Activated T-helper 9 cell treated with anti-CD3 and anti-CD28 coated beads, Interleukin-2, amount 50 U/mL, for 16 hours (primary cell): Measurements from ENCODE around the gene WDR46.

ENCODE experiments used
- DNase-seq: peaks from one replicate; pipeline ENCODE4 v3.0.0-alpha.2; 2020; ENCODE audit warnings: low read depth

Gene WDR46

GRCh38 chr6:33313709-33314514, 24.9 kb upstream of the WDR46 start, which contains the start of gene TAPBP:
Gene TAPBP, minus strand, starts transcription at chr6:33314078. Its CDS starts 37 bp downstream, at chr6:33314041.
- peak; percentile 79 for DNase-seq

GRCh38 chr6:33313105-33313708, 24.2 kb upstream of the WDR46 start:
- DNase-seq = peak; percentile 36

DNA sequence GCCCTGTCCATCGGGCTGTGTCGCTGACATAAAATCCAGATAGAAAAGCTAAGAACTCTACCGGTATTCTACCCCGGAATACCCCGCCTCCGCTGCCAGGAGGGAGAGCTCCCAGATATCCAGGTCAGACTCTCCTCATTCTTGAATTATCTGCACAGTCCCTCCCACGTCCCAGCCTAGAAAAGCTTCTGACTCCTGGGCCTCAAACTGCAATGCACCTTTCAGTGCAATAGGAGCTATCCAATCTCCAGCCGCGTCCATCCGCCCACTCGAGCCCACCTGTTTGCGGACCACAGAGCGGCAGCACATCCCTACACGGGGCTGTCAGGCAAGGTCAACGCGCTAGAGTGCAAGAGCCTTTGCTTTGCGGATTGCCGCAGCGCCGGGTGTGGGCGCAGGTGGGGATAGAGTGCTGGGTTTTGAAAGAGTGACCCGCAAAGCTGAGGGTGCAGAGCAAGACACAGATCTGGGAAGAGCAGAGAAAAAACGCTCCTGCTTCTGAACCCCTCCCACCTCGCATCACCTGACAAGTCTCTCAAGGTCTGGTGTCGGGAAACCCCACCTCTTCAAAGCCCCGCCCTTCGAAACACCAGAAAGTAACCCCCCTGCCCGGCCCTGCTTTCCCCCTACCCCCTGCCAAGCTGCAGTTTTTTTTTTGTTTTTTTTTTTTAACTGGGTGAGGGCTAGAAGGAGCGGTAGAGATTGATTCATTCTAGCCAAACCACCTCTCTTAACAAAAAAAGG, 23.5 kb upstream of the WDR46 start:
- peak; percentile 76 for DNase-seq

- no peak for DNase-seq
These were observed 17.3 kb upstream of the WDR46 start for GRCh38 chr6:33306356-33306755.

DNA sequence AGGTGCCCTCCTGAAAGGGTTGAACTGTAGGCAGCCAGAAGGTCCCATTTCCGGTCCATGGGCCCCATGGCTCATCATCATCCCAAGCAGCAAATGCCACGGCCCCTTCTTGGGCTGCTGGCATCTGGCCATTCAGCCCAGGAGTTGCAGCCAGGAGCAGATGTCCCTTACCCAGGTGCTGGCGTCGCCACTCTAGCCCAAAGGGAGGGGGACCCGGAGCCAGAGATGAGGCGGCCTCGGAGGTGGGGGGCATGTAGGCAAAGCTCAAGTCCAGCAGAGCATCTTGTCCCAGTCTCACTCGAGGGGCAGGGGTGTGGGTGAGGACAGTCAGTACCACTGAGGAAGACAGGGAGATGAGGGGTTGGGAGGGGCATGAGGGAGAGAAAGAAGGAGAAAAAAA, 16.0 kb upstream of the WDR46 start:
- DNase-seq = no peak

DNA sequence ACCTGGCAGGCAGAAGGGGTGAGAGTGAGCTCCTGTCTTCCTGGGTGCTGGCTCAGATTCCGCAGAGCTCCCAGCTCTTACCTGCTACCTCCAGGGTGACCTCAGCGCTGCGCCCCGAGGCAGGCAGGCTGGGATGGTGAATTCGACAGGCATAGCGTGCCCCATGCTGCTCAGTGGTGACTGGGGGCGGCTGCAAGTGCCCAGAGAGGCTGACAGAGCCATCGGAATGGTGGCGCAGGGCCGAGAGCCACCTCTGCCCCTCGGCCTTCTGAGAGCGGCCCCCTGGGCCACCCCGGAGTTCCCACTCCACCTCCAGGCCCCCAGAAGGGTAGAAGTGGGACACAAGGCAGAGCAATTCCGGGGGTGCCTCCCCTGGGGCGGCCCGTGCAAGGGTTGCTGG, 15.2 kb upstream of the WDR46 start:
- no peak for DNase-seq

GRCh38 chr6:33301877-33302276, 12.8 kb upstream of the WDR46 start:
- no peak for DNase-seq

DNA sequence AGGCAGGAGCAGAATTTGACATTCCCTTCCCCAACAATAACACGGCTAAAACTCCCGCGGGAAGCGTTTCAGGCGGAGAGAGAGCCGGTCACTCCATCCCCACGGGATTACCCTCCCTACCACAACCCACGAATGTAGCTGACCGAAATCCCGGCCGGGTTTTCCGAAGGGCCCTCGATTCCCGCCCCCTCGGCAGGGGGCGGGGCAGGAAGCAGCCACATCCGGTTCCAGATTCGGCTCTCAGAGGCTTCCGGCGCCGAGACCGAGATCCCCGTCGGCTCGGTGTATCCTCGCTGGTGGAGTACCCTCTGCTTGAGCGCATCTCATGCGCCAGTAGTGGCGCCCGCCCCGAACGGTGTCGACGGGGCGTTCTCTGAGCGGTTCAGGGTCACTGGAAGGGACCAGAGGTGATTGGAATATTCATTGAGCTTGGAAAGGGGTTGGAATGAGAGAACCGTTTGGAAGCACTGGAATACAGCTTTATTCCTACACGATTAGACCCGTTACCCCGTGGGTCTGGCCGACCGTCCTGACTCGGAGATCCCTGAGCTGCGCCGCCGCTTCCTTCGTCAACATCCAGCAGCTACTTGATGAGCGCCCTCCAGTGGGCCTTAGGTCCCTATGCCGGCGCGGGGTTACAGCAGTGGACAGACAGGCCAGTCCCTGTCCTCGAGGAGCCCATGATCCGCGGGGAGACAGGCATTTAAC, 10.4 kb upstream of the WDR46 start:
- peak; percentile 91 for DNase-seq

DNA sequence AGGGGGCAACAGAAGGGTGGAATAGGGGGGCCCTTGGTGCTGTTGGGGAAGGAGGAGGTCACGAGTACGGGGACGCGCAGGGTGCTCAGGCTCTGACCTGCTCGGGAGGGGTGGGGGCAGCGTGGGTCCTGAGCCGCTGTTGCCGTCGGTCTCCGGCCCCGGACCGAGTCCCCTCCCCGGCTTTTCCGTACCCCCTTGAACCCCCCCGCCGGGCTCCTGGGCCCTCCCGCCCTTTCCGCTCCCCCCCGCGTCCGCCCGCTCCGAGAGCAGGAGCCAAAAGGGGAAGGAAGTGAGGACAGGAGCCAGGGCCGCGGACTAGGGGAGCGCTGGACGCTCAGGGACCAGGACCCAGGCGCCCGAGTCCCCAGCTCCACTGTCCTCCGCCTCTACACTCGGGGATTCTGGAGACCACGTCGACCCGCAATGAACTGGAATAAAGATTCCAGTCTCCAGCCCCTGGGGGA, 9.8 kb upstream of the WDR46 start, which contains the start of gene RGL2:
Gene RGL2, minus strand, starts transcription at position 170 of the 464 bp plus-strand sequence. CDS start 332 bp downstream, outside the sequence.
- peak; percentile 40 for DNase-seq

DNA sequence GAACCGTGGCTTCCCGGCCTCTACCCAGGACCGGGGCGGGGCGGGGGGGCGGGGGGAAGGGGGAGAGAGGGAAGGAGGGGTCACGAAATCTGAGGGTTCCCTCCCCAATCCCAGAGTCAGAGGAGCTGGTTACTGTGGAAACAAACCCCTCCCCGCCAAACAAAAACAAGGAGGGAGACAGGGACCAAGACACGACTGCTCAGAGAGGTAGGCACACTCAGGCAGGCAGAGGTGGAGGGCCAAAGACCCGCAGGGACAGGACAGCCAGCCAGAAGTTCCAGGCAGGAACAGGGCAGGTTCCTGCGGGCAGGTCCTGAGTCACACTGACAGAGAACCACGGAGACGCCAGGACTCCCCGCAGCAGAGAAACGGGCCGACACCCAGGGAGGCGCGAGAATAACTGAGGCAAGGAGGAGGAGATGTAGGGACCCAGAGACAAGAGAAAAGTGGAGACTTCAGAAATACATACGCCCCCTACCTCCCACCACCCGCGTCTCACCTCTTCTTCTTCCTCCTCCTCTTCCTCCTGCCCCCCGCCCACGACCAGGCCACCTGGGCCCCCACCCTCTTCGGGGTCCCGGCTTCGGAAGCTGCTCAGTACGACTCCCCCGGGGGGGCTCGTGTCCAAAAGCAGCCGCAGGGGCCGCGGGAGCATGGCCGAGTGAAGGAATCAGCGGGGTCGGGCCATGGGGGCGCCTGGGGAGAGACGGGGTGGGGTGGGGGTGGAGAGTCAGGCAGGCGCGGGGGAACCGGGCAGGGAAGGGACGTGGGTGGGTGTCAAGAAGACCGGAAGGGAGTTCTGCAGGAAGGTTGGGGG, 9.1 kb upstream of the WDR46 start:
- DNase-seq = no peak

DNA sequence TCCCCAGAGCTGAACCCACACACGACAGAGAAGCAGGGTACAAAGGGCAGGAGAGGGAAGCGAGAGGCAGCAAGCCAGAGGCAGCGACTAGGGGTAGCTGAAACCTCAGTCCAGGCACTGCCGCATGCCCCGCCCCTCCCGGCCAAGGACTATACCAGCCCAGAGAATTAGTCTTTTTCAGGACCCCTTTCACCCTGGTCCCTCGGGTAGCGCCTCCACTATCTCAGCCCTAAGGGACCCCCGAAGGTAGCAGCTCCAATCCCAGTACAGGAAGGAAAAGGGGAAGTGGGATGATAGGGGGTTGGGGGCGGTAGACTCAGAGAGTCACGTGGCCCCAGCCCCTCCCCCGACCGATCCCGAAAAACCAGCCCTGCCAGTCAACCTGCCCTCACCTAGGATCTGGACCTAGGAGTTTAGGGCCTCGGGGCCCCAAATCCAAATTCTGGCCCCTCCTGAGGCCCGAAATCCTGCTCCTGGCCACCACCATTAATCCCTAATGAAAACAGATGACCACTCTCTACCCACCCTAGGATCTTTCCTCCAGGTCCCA, 8.4 kb upstream of the WDR46 start:
- no peak for DNase-seq

GRCh38 chr6:33296797-33297405, 7.9 kb upstream of the WDR46 start:
- no peak for DNase-seq

GRCh38 chr6:33295621-33296369, 6.8 kb upstream of the WDR46 start:
- no peak for DNase-seq

- no peak for DNase-seq
These were observed 5.2 kb upstream of the WDR46 start for GRCh38 chr6:33294086-33294823.

DNA sequence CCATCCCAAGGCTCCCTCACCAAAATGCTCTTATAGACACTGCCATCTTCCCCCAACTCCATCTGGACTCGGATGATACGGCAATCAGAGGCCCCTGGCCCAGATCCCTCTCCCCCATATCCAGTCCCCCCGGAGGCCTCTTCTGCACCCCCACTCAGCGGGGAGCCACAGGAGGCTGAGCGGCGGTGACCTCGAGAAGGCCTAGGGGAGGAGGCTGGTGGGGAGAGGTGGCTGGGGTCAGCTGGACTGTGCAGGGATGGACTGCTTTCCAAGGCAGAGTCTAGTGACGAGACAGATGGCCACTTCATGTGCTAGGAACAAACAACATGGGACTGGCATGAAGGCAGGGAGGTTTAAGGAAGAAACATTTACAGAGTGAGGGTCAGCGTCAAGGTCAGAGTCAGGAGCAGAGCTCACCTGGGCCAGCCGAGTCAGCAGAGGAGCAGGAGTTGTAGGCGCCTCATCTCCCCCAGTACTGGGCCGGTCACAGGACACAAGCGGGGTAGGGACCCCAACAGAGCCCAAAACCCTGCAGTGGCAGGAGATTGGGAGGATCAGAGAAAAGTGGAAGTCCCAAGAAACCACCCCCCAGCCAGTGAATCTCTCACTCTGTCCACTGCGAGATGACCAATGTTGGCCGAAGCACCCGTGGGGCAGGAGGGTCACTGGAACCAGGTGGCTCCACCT, 4.1 kb upstream of the WDR46 start:
- no peak for DNase-seq

- no peak for DNase-seq
These were observed 1.4 kb upstream of the WDR46 start for GRCh38 chr6:33290459-33290858.

GRCh38 chr6:33289784-33290315, 811 bp upstream of the WDR46 start:
- DNase-seq = no peak
